AG04449 (cell line): Measurements from ENCODE around the gene SLC17A7.

Experiments used
- CTCF ChIA-PET: fragments of 350-600 bp; formaldehyde crosslinking; extraction: SDS; loops from one replicate; lab custom pipeline; 2021; ENCODE audit warnings: antibody characterized with exemption; lab: Yijun Ruan, JAX
- POLR2A ChIA-PET: fragments of 400-600, 350-600 bp; formaldehyde crosslinking; extraction: SDS; loops from one replicate; lab custom pipeline; 2020; ENCODE audit warnings: antibody characterized with exemption, inconsistent platforms; lab: Yijun Ruan, JAX
- DNase-seq: peaks from one replicate; pipeline ENCODE4 v3.0.0-alpha.2; 2010; ENCODE audit warnings: low read depth, low spot score
- H3K4me3 ChIP-seq: 2 replicates; pipeline ENCODE4 v1.5.1; 2011; ENCODE audit warnings: low read depth, mild to moderate bottlenecking, control low read depth, low read length
- CTCF ChIP-seq: IDR thresholded peaks from one replicate; pipeline ENCODE4 v1.5.1; 2011; ENCODE audit warnings: mild to moderate bottlenecking, moderate library complexity, low read length, control low read depth, inconsistent platforms; ENCODE audit not compliant: insufficient read depth; ENCODE audit errors: missing control alignments

Gene SLC17A7

GRCh38 chr19:49487277-49488045 lies 46.1 kb upstream of the SLC17A7 start, which contains the start of gene RPL13A:
TSS of gene RPL13A (plus strand) at chr19:49487608. CDS start at chr19:49487630, 22 bp downstream.
- no peak for TF ChIP-seq CTCF
- CTCF ChIA-PET = interaction anchor here (1.2 to 2.0 kb wide), 4 partner anchors 10 to 82 kb away, joined by 5 to 11 read pairs (median 7); no protein-coding TSS in a partner anchor
- POLR2A ChIA-PET = interaction anchor here (0.6 to 2.5 kb wide), 5 partner anchors 9 to 153 kb away, joined by 3 to 16 read pairs (median 3); partner anchors contain the start of genes NOSIP, PIH1D1 and RPS11
- peak; percentile 91 for DNase-seq
- H3K4me3 ChIP-seq = peak within 1 kb of the TSS; percentile 90

DNA sequence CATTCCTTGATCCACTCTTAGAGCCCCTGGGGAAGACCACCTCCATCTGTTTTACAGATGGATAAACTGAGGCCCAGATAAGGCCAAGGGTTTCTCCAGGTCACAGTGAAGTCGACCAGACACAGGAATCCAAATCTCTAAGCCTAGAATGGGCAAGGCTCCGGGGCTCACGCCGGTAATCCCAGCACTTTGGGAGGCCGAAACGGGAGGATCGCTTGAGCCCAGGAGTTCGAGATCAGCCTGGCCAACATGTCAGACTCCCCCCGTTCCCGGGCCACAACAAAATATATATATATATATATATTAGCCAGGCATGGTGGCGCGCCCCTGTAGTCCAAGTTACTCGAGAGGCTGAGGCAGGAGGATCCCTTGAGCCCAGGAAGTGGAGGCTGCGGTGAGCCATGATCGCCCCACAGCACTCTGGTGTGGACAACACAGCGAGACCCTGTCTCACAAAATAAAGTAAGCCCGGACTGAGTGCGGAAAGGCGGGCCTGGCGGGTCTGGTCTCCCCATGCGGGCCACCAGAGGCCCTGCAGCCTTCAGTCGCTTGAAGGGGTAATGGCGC lies 45.5 kb upstream of the SLC17A7 start:
- ChIA-PET POLR2A (interaction anchor here (1.2 to 1.5 kb wide), 2 partner anchors 9 to 35 kb away, joined by 3 to 16 read pairs; partner anchors contain the start of genes PIH1D1 and RPS11), CTCF (interaction anchor here (1.0 to 1.2 kb wide), 3 partner anchors 10 to 13 kb away, joined by 3 to 7 read pairs (median 5); partner anchors contain the start of gene FLT3LG)
- no peak for DNase-seq
- peak overlapping the region; percentile 6; the same call in 1 of the 2 replicates for H3K4me3 ChIP-seq
- TF ChIP-seq CTCF = no peak

DNA sequence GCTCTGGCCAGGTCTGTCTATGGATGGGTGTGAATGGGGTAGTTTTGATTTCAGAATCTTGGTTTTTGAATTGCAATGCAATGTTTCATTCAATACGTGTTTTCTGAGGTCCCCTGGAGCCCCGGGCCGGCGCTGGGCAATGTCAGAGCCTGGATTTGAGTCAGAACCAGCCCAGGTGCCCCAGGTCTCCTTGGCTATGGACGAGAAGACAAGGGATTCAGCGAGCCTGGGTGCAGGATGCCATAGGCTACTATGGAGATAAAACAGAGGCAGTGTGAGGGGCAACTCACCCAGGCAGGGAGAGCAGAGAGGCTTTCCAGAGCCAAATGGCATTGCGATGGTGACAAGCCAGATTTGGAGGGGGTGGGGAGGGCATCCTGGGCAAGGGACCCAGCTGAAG lies 44.9 kb upstream of the SLC17A7 start:
- no peak overlapping the region for H3K4me3 ChIP-seq
- no peak for TF ChIP-seq CTCF
- ChIA-PET POLR2A (interaction anchor here (0.6 kb wide), 1 partner anchor 26 kb away, joined by 3 read pairs; no protein-coding TSS in a partner anchor), CTCF (interaction anchor here (1.0 kb wide), 2 partner anchors 9 to 13 kb away, joined by 3 to 7 read pairs; partner anchors contain the start of gene FLT3LG)
- no peak for DNase-seq

DNA sequence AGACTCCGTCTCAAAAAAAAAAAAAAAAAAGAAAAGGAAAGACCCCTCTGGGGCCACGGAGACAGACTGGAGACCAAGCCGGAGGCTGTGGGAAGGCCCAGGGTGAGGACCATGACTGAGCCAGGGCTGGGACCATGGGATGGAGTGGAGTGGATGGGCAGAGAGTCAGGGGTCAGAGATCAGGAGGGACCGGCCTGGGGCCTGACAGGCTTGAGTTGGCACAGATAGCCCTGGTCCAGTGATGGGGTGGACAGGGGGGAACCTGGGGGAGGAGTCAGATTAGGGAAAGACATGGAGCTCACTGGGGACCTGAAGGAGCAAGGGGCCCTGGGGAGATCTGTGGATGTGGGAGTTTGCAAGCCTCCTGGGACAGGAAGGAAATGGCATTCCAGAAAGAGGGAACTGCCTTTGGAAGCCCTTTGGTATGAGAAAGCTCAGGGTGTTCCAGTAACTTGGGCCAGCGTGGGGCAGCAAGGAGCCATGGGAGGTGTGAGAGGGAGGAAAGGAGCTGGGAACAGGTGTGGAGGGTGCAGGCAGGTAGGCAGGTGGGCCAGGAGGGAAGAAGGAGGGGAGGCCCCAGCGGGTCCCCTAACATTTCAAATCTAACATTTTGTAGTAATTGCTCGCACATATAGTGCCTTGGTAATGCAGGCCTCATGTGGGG lies 39.8 kb upstream of the SLC17A7 start:
- no peak for DNase-seq
- POLR2A ChIA-PET = no interaction called here
- H3K4me3 ChIP-seq = no peak overlapping the region
- CTCF ChIA-PET = interaction anchor here (0.9 to 4.7 kb wide), 4 partner anchors 9 to 36 kb away, joined by 3 to 33 read pairs (median 3); partner anchors contain the start of gene FLT3LG
- TF ChIP-seq CTCF = no peak

GRCh38 chr19:49479975-49480628 lies 38.8 kb upstream of the SLC17A7 start:
- CTCF ChIA-PET = no interaction called here
- H3K4me3 ChIP-seq = no peak overlapping the region
- POLR2A ChIA-PET = no interaction called here
- TF ChIP-seq CTCF = no peak
- no peak for DNase-seq
